SW 1271 (cell line): Measurements from ENCODE around the gene CASP10.
"Not testable (repeated sequence)": the region's sequence is repeated elsewhere in the genome, so short reads cannot be mapped to it uniquely, and the experiment has no call there.

ENCODE experiments used
- DNase-seq, 2 experiments: peaks; one replicate each; lab custom pipeline; 2025; lab: John Stamatoyannopoulos, UW

The CASP10 gene

GRCh38 chr2:201182650-201183364, at the start of gene CASP10:
Gene CASP10 (plus strand): TSS chr2:201183141. CDS start chr2:201185778, 2,637 bp downstream.
- peak in 1 of 2 experiments; percentile 43 for DNase-seq

GRCh38 chr2:201135386-201135785, 47.6 kb upstream of the CASP10 start:
- DNase-seq, result no peak

GRCh38 chr2:201136889-201137321, 46.0 kb upstream of the CASP10 start:
- DNase-seq, result no peak

GRCh38 chr2:201137505-201138400, 45.2 kb upstream of the CASP10 start:
- DNase-seq, result no peak

- DNase-seq, result no peak
Observed at GRCh38 chr2:201138401-201138970, 44.5 kb upstream of the CASP10 start.

GRCh38 chr2:201138986-201139781, 43.8 kb upstream of the CASP10 start:
- not testable (repeated sequence) for DNase-seq

GRCh38 chr2:201139836-201140604, 42.9 kb upstream of the CASP10 start:
- DNase-seq, result no peak

GRCh38 chr2:201144101-201145051, 38.6 kb upstream of the CASP10 start:
- DNase-seq, result no peak

- no peak for DNase-seq
Observed at GRCh38 chr2:201148434-201148990, 34.4 kb upstream of the CASP10 start.

GRCh38 chr2:201149064-201149820, 33.7 kb upstream of the CASP10 start:
- DNase-seq, result peak; percentile 38 to 86

GRCh38 chr2:201149821-201150165, 33.1 kb upstream of the CASP10 start:
- DNase-seq, result peak; percentile 43 to 68

- DNase-seq, result no peak
Observed at GRCh38 chr2:201150454-201151020, 32.4 kb upstream of the CASP10 start.

GRCh38 chr2:201151127-201151981, 31.6 kb upstream of the CASP10 start:
- DNase-seq, result peak; percentile 61 to 91

- no peak for DNase-seq
Observed at GRCh38 chr2:201152517-201152916, 30.4 kb upstream of the CASP10 start.

- no peak for DNase-seq
Observed at GRCh38 chr2:201152999-201153815, 29.7 kb upstream of the CASP10 start.

GRCh38 chr2:201154615-201155399, 28.1 kb upstream of the CASP10 start:
- no peak for DNase-seq
